T-cell (primary cell): ENCODE measurements around the gene PTH2. TPM values are rescaled to one million over a fixed set of nuclear protein-coding genes. Genes with fewer than 3 reads are reported as not detected.
A peak's percentile ranks its signal among the peaks of the same experiment; 100 is the strongest.

ENCODE experiments used
- ATAC-seq, 4 experiments: fragments of 200-7000 bp in 3 of 4; fragments of 150-1000 bp in 1 of 4; cut with Tn5 transposase; replicated peaks in 1 of 4; 1 replicate in 3 of 4; 2 replicates in 1 of 4; pipeline ENCODE4 v1.10.0; 2021; ENCODE audit warnings: moderate library complexity in 3 of 4, mild to moderate bottlenecking in 2 of 4, moderate number of reproducible peaks in 1 of 4
- CTCF ChIA-PET, 2 donors: fragments of 300-600 bp; sonication (Branson Sonifier 250); formaldehyde crosslinking; loops; one replicate each; lab custom pipeline; 2022; ENCODE audit warnings: antibody characterized with exemption in 2 of 2; lab: Charles Lee
- POLR2A ChIA-PET, 2 donors: fragments of 300-600 bp; sonication (Branson Sonifier 250); formaldehyde crosslinking; loops; one replicate each; lab custom pipeline; 2022; ENCODE audit warnings: antibody characterized with exemption in 2 of 2; lab: Charles Lee
- DNase-seq, 35 experiments: peaks; one replicate each; pipeline versions ENCODE4 v3.0.0 to v3.0.0-alpha.2; 2013 to 2023
- H3K27ac ChIP-seq: one replicate; pipeline ENCODE4 v1.5.1; 2013; ENCODE audit warnings: low read length
- H3K27me3 ChIP-seq, 2 experiments: replicated peaks in 1 of 2; 1 replicate in 1 of 2; 2 replicates in 1 of 2; pipeline versions ENCODE4 v1.6.1 to v1.7.0; 2013; ENCODE audit warnings: low read length in 1 of 2, mixed read lengths in 1 of 2; ENCODE audit not compliant: control insufficient read depth in 2 of 2, insufficient read depth in 2 of 2; ENCODE audit errors: extremely low read depth in 1 of 2
- H3K36me3 ChIP-seq, 2 donors: 1 replicate in 1 of 2; 2 replicates in 1 of 2; pipeline versions ENCODE4 v1.6.1 to v1.7.0; 2013; ENCODE audit warnings: low read length in 1 of 2; ENCODE audit not compliant: control insufficient read depth in 2 of 2, insufficient read depth in 1 of 2; ENCODE audit errors: extremely low read depth in 1 of 2
- H3K4me1 ChIP-seq, 2 experiments: 1 replicate in 1 of 2; 2 replicates in 1 of 2; pipeline versions ENCODE4 v1.6.1 to v1.7.0; 2013; ENCODE audit warnings: low read length in 2 of 2, mixed read lengths in 1 of 2; ENCODE audit not compliant: insufficient read depth in 2 of 2, control insufficient read depth in 1 of 2; ENCODE audit errors: extremely low read depth in 1 of 2
- H3K4me3 ChIP-seq, 2 donors: 1 replicate in 1 of 2; 2 replicates in 1 of 2; pipeline versions ENCODE4 v1.5.1 to v1.7.0; 2013; ENCODE audit warnings: mild to moderate bottlenecking in 2 of 2, low read length in 1 of 2, moderate library complexity in 1 of 2; ENCODE audit not compliant: control insufficient read depth in 1 of 2; ENCODE audit errors: extremely low read depth in 1 of 2
- H3K9me3 ChIP-seq: 2 replicates; pipeline ENCODE4 v1.7.0; 2013
- H3K27ac Mint-ChIP-seq, 2 donors: one replicate each; pipeline ENCODE4 v1.8.0; 2020 to 2021; ENCODE audit warnings: mild to moderate bottlenecking in 2 of 2, mixed read lengths in 2 of 2
- H3K27me3 Mint-ChIP-seq, 2 donors: one replicate each; pipeline ENCODE4 v1.8.0; 2021 to 2022; ENCODE audit warnings: mixed read lengths in 2 of 2
- H3K36me3 Mint-ChIP-seq: one replicate; pipeline ENCODE4 v1.8.0; 2021; ENCODE audit warnings: mixed read lengths
- H3K4me1 Mint-ChIP-seq, 3 donors: one replicate each; pipeline ENCODE4 v1.8.0; 2020 to 2022; ENCODE audit warnings: mixed read lengths in 3 of 3, mild to moderate bottlenecking in 1 of 3
- H3K4me3 Mint-ChIP-seq, 3 donors: one replicate each; pipeline ENCODE4 v1.8.0; 2020 to 2022; ENCODE audit warnings: mild to moderate bottlenecking in 3 of 3, mixed read lengths in 3 of 3, moderate library complexity in 3 of 3
- H3K9me3 Mint-ChIP-seq, 3 donors: one replicate each; pipeline ENCODE4 v1.8.0; 2020 to 2022; ENCODE audit warnings: mixed read lengths in 3 of 3
- WGBS: methylation state at CpG from one replicate; pipeline ENCODE4 v1.1.5; 2013; ENCODE audit warnings: missing lambda C conversion rate; ENCODE audit not compliant: insufficient coverage; 5-methylcytosine and 5-hydroxymethylcytosine counted together
- total RNA-seq, 35 experiments: library from RNA in 6 of 35; stranded (reverse) in 6 of 35; fragments of 120-200 nt in 1 of 35; gene quantifications; one replicate each; pipeline versions ENCODE4 v1.2.1 to v1.2.4 and lab custom pipeline; 2013 to 2026

PTH2 gene
- total RNA-seq, 5 donors from 2014 or later (not counting 1 experiment from before 2014, with no cell fraction given) = not detected

DNA sequence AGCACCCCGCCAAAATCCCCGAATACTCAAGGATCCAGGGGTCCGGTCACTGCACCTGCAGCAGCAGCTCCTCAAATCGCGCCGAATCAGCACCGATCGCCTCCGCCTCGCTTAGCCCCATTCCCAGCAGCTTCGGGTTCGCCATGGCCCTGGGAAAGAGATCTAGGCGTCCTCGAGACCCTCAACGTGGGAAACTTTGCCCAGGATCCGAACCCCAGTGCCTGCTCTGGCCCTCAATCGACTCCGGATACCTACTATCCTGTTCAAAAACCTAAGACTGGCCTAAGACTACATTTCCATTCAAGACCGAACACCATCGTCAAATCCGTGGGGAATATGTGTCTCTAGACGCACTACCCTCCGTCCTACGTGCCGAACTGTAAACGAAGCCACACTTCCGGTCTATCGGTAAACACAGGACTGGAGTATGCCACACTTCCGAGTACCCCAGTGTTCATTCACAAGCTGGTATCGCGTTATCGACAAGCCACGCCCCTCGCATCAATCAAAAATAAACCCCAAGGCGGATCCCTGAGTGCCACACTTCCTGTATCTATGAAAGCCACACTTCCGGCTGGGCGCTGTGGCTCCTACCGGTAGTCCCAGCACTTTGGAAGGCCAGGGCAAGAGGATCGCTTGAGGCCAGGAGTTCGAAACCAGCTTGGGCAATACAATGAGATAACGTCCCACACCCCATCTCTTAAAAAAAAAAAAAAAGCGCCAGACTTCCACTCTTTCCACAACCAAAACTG, 28.4 kb upstream of the PTH2 start, which contains the start of gene PIH1D1:
TSS of gene PIH1D1 (minus strand) at position 385 of the 752 bp plus-strand sequence. CDS start at position 145, 240 bp downstream.
- ChIA-PET CTCF (interaction anchor here (0.5 to 1.4 kb wide), 9 partner anchors 10 to 458 kb away, joined by 3 to 6 read pairs (median 4); partner anchors contain the start of genes AP2A1 (in 1 of the 2) and RUVBL2 (in 1 of the 2)), POLR2A (interaction anchor here (0.6 to 1.1 kb wide), 6 partner anchors 18 to 1088 kb away, joined by 3 to 7 read pairs (median 4); partner anchors contain the start of gene TMEM143 (in 1 of the 2))
- Mint-ChIP-seq H3K27ac (peak within 1 kb of the TSS; percentile 98 to 99), H3K27me3 (no peaks in the 10 kb centered on the region), H3K4me1 (peaks cover 50 to 62% (median 53%) of the 10 kb centered on the region in 3 donors), H3K36me3 (peaks cover 35% of the 10 kb centered on the region), H3K4me3 (peak within 1 kb of the TSS; percentile 95 to 98 (median 98)), H3K9me3 (no peaks in the 10 kb centered on the region)
- H3K4me3 ChIP-seq = peak within 1 kb of the TSS; percentile 99
- no peaks in the 10 kb centered on the region for H3K9me3 ChIP-seq
- 1% methylated on average over 42 of the region's 42 CpGs for WGBS
- H3K27me3 ChIP-seq = no peaks in the 10 kb centered on the region
- H3K4me1 ChIP-seq = peaks cover 7 to 62% of the 10 kb centered on the region in 2 experiments
- H3K36me3 ChIP-seq = peaks cover 15 to 37% of the 10 kb centered on the region in 2 donors
- H3K27ac ChIP-seq = peak within 1 kb of the TSS; percentile 83
- DNase-seq (peak; percentile 82 to 98 (median 94)), ATAC-seq (peak; percentile 61 to 72 (median 68))

DNA sequence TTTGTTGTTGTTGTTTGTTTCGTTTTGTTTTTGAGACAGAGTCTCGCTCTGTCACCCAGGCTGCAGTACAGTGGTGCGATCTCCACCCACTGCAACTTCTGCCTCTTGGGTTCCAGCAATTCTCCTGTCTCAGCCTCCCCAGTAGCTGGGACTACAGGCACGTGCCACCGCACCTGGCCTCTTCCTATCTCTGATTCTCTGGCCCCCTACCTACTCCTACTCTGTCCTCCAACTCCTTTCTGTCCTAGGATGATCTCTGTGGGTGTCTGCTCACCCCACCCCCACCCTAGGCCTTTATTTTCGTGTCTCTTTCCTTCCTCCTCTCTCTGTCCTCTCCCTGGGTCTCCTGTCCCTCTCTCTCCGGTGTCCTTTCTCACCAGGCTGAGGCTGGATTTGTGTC, 27.2 kb upstream of the PTH2 start:
- Histone ChIP-seq H3K27me3 (no peaks in the 10 kb centered on the region), H3K36me3 (peaks cover 17 to 37% of the 10 kb centered on the region in 2 donors), H3K9me3 (no peaks in the 10 kb centered on the region), H3K4me3 (peak overlapping the region in 1 of 2 donors; percentile 99), H3K27ac (no peak overlapping the region), H3K4me1 (peaks cover 7 to 62% of the 10 kb centered on the region in 2 experiments)
- Mint-ChIP-seq H3K4me3 (peak overlapping the region; percentile 95 to 98 (median 98)), H3K4me1 (peaks cover 50 to 54% (median 53%) of the 10 kb centered on the region in 3 donors), H3K36me3 (peaks cover 31% of the 10 kb centered on the region), H3K9me3 (no peaks in the 10 kb centered on the region), H3K27ac (peak overlapping the region; percentile 78 to 98), H3K27me3 (no peaks in the 10 kb centered on the region)
- ChIA-PET POLR2A (interaction anchor here in 1 of 2 donors (0.6 to 0.7 kb wide), 2 partner anchors 23 to 354 kb away, joined by 3 to 7 read pairs; partner anchors contain the start of gene FLT3LG), CTCF (no interaction called here)
- DNase-seq (no peak), ATAC-seq (no peak)
- WGBS = 78% methylated on average over 4 of the region's 7 CpGs

DNA sequence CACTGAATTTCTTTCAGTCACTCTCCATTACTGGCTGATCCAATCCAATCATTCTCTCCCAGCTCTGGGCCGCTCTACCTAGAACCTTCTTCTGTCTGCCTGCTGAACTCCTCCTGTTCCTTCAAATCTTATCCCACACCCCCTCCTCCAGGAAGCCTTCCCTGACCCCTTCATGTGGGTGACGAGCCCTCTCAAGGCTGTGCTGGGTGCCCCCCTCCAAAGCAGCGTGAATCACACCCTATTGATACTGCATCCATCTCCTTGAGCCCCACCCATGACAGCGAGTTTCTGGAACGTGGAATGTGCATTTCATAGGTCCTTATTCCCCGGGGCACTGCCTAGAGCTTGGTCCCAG, 25.2 kb upstream of the PTH2 start:
- WGBS = 96% methylated on average over 4 of the region's 6 CpGs
- H3K4me1 Mint-ChIP-seq = peaks cover 42 to 56% (median 53%) of the 10 kb centered on the region in 3 donors

DNA sequence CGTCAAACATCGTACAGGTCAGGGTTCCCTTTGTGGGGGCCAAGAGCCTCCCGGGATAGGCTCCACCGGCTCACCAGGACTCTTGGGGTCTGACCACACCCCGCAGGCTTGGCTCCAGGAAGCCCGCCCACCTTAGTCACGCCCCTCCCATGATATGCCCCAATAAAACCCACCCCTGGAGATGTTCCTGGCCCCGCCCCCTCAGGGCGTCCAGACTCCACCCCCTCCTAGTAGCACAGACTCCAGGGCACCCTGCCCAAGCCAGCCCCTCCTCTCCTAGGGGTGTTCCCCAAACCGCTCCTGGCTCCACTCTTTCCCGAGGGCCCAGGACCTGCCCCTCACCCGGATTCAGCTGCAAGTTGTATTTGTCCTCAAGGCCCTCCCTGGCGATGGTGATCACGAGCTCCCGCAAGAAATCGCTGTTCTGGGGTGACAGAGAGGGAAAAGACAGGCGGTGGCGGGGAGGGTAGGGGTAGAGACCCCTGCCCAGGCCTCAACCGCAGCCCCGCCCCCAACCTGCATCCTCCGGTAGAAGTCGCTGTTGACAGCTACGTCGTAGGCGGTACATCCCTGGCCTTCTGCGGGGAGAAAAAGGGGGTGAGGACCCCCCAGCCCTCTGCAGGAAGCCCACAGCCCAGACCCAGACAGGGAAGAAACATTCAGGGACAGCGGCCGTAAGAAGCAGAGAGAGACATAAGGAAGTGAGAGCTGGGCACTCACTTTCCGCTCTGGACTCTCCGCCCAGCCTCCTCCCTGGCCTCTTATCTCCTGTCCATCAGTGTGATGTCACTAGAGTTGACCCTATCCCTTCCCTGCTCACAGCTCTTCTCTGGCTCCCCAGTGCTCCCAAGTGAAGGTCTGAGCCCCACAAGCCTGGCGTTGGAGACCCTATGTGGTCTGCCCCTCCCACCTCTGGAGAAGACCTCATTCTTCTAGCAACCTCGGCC, 24.5 kb upstream of the PTH2 start:
- CTCF ChIA-PET = no interaction called here
- H3K27me3 Mint-ChIP-seq = no peaks in the 10 kb centered on the region
- H3K4me3 ChIP-seq = no peak overlapping the region
- H3K27ac ChIP-seq = no peak overlapping the region
- peaks cover 0 to under 1% of the 10 kb centered on the region in 2 experiments for H3K27me3 ChIP-seq
- WGBS = 93% methylated on average over 25 of the region's 32 CpGs
- H3K4me1 Mint-ChIP-seq = peaks cover 42 to 52% (median 49%) of the 10 kb centered on the region in 3 donors
- H3K9me3 ChIP-seq = no peaks in the 10 kb centered on the region
- ATAC-seq (no peak), DNase-seq (no peak)
- H3K4me1 ChIP-seq = peaks cover 6 to 59% of the 10 kb centered on the region in 2 experiments
- peaks cover 31% of the 10 kb centered on the region for H3K36me3 Mint-ChIP-seq
- no peak overlapping the region for H3K4me3 Mint-ChIP-seq
- POLR2A ChIA-PET = no interaction called here
- H3K36me3 ChIP-seq = peaks cover 12 to 37% of the 10 kb centered on the region in 2 donors
- H3K27ac Mint-ChIP-seq = peak overlapping the region; percentile 43 to 55
- H3K9me3 Mint-ChIP-seq = no peaks in the 10 kb centered on the region

More for the DNA sequence above, 25.2 kb upstream of the PTH2 start:
- Histone ChIP-seq H3K9me3 (no peaks in the 10 kb centered on the region), H3K4me1 (peaks cover 4 to 57% of the 10 kb centered on the region in 2 experiments), H3K27ac (no peak overlapping the region), H3K36me3 (peaks cover 12 to 37% of the 10 kb centered on the region in 2 donors), H3K4me3 (no peak overlapping the region), H3K27me3 (no peaks in the 10 kb centered on the region)
- H3K27me3 Mint-ChIP-seq = no peaks in the 10 kb centered on the region
- H3K27ac Mint-ChIP-seq = peak overlapping the region; percentile 43 to 55
- DNase-seq = no peak
- H3K4me3 Mint-ChIP-seq = peak overlapping the region in 1 of 3 donors; percentile 32
- peaks cover 31% of the 10 kb centered on the region for H3K36me3 Mint-ChIP-seq
- no peaks in the 10 kb centered on the region for H3K9me3 Mint-ChIP-seq
- no peak for ATAC-seq
- CTCF ChIA-PET = no interaction called here
- POLR2A ChIA-PET = no interaction called here

DNA sequence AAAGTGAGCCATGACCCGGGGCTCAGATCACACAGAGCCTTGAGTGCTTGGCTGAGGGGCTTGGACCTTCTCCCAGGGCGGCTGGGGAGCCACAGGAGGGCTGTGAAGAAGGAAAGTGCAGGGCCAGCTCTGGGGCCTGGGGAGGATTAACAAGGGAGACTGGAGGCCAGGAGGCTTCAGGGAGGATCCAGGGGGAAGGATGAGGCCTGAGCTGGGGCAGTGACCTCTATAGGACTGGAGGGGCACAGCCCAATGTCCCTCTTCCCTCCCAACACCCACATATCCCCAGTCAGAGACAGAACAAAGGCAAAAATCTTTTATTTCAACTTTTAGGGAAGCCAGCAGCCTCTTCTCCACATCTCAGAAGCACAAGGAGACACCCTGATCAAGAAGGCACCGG, 22.8 kb upstream of the PTH2 start:
- no peak overlapping the region for H3K27ac Mint-ChIP-seq
- CTCF ChIA-PET = no interaction called here
- 69% methylated on average over 3 of the region's 3 CpGs for WGBS

More for the DNA sequence above, 22.8 kb upstream of the PTH2 start:
- H3K4me3 ChIP-seq = no peak overlapping the region
- H3K36me3 ChIP-seq = peaks cover 12 to 37% of the 10 kb centered on the region in 2 donors
- DNase-seq = no peak
- H3K9me3 ChIP-seq = no peaks in the 10 kb centered on the region
- POLR2A ChIA-PET = no interaction called here
- Mint-ChIP-seq H3K36me3 (peaks cover 27% of the 10 kb centered on the region), H3K4me1 (peaks cover 41 to 51% (median 50%) of the 10 kb centered on the region in 3 donors), H3K9me3 (no peaks in the 10 kb centered on the region), H3K4me3 (no peak overlapping the region), H3K27me3 (peaks cover 12 to 13% of the 10 kb centered on the region in 2 donors)
- H3K27ac ChIP-seq = no peak overlapping the region
- ATAC-seq = no peak
- H3K4me1 ChIP-seq = peaks cover 6 to 59% of the 10 kb centered on the region in 2 experiments
- H3K27me3 ChIP-seq = peaks cover 0 to 17% of the 10 kb centered on the region in 2 experiments
